Activated CD4-positive, CD25-positive, alpha-beta regulatory T cell treated with anti-CD3 and anti-CD28 coated beads, Interleukin-2, amount 50 U/mL, for 72 hours (primary cell): ENCODE measurements around the gene SMDT1.

Experiments used
- DNase-seq: peaks from one replicate; pipeline ENCODE4 v3.0.0; 2021

Gene SMDT1, protein sequence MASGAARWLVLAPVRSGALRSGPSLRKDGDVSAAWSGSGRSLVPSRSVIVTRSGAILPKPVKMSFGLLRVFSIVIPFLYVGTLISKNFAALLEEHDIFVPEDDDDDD

DNA sequence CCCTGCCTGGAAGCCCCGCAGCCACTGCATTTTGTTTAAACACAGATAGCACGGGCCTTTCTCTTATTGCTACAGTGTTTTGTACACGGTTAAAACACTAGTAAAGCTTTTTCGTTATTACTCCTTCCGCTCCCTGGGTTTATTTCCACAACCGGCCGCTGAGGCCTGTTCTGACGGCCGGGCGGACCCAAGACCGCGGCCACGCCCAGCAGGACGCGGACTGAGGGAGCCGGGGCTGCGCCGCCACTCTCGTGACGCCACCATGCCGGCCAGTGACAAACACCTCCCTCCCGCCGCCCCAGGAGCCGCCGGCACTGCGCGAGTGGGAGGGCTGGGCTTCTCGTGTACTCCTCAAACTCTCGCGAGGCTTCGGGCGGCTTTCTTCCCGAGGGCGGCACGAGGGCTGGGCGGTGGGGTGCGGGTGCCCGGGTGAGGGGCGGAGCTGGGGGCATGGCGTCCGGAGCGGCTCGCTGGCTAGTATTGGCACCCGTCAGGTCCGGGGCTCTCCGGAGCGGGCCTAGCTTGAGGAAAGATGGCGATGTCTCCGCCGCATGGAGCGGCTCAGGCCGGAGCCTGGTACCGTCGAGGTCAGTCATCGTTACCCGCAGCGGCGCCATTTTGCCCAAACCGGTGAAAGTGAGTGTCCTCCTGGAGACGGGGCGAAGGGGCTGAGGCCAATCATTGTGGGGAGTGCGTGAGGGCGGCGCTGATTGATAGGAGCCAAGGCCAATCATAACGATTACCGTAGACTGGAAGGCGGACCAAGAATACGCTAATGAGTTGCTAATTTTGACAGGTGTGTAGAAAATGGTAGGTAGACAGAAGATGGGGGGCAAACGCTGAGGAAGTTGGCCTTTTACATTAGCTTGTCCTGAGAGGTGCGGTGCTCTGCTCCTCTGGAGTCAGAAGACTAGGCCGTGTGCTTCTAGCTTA lies at the start of gene SMDT1:
SMDT1 (plus strand) TSS at position 382 of the 933 bp plus-strand sequence; CDS start at position 451, 69 bp downstream.
- DNase-seq = peak; percentile 98

DNA sequence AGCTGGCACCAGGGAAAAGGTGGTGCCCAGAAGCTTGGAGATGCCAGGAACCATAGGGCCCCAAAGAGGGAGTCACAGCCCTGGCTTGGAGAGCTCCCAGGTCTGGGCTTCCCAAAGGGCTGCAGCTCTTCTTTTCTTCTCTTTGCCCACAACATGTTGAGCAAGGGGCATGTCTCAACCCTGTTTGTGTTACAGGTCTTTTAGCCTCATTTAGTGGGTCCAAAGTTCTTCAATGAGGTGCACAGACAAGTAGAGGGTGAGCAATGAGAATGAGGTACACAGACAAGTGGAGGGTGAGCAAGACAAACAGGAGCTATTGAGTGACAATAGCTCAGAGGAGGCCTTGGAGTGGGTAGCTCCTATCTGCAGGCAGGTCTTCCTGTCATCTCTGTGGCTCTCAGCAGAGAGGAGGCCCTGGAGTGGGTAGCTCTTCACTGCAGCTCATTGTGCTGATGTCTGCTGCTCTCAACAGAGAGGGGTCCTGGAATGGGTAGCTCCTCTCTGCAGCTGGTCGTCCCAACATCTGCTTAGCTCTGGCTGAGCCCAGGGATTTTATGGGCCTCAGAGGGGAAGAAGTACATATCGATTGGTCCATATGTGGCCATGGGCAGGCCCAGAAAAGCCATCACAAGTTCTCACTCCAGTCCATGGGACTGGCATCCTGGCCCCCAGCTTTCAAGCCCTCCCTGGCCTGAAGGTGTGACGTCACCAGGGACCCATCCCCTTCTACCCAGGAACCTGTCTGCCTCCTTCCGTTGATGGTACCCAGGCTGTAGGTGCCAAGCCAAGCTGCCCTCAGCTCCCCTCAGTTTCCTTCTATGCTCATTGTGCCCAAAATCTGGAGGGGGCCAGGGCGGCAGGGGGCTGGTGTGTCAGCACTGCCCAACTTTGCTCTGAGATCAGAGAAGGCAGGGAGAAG lies 46.0 kb upstream of the SMDT1 start:
- DNase-seq = no peak

DNA sequence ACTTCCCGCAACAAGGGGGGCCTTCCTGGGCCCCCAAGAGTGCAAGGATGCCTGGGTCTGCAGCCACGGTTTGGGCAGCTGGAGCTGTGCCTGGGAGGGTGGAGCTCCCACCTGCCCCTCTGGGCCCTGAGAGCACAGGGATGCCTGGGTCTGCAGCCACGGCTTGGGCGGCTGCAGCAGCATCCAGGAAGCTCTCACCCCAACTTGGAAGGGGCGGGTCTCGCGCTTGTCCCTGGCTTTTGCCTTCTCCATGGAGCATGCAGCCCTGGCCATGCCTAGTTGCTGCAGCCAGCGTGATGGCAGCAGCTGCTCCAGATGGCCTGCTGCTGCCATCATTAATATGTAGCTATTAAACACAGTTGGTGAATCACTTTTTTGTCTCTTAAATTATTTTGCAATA lies 44.2 kb upstream of the SMDT1 start:
- no peak for DNase-seq

DNA sequence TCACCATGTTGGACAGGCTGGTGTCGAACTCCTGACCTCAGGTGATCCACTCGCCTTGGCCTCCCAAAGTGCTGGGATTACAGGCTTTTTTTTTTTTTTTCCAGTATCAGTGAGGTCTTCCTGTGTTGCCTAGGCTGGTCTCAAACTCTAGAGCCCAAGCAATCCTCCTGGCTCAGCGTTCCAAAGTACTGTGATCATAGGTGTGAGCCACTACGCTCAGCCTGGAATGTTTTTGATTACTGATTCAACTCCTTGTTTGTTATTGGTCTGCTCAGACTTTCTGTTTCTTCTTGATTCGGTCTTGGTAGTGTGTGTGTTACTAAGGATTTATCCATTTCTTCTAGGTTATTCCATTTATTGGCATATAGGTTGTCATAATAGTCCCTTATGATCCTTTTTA lies 40.2 kb upstream of the SMDT1 start:
- DNase-seq = no peak

DNA sequence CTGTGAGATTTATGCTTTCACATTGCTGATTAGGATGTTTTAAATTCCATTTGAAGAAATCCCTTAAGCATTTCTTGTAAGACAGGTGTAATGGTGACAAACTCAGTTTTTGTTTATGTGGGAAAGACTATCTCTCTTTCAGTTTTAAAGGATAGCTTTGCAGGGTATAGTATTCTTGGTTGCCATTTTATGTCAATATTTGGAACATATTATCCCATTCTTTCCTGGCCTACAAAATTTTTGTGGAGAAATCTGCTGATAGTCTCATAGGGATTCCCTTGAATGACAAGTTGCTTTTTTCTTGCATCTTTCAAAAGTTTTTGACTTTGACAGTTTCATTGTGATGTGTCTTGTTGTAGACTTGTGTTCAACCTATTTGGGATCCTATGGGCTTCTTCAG lies 37.7 kb upstream of the SMDT1 start:
- DNase-seq = no peak

DNA sequence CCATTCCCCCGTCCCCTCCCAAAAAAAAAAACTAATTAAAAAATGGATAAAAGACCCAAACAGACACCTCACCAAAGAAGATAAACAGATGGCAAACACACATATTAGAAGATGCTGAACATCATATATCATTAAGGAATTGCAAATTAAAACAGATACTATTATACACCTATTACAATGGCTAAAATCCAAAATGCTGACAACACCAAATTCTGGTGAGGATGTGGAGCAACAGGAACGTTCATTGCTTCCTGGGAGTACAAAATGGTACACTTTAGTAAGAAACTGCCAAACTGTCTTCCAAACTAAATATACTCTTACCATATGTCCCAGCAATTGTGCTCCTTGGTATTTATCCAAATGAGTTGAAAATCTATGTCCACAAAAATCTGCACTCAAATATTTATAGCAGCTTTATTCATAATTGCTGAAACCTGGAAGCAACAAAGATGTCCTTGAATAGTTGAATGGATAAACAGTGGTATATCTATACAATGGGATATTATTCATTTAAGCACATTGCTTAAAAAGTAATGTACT lies 28.8 kb upstream of the SMDT1 start:
- DNase-seq = no peak

DNA sequence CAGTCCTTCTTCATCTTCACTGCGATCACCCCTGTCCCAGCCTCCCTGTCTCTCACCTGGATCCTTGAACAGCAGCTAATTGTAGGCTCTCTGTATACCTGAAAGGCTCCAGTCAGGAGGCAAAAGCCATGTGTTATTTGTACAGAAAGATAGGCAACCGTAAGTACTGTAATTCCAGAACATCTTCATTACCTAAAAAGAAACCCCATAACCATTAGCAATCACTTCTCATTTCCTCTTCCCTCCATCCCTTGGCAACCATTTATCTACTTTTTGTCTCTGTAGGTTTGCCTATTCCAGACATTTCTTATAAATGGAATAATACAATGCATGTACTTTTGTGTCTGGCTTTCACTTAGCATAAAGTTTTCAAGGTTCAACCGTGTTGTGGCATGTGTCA lies 26.7 kb upstream of the SMDT1 start:
- DNase-seq = no peak

DNA sequence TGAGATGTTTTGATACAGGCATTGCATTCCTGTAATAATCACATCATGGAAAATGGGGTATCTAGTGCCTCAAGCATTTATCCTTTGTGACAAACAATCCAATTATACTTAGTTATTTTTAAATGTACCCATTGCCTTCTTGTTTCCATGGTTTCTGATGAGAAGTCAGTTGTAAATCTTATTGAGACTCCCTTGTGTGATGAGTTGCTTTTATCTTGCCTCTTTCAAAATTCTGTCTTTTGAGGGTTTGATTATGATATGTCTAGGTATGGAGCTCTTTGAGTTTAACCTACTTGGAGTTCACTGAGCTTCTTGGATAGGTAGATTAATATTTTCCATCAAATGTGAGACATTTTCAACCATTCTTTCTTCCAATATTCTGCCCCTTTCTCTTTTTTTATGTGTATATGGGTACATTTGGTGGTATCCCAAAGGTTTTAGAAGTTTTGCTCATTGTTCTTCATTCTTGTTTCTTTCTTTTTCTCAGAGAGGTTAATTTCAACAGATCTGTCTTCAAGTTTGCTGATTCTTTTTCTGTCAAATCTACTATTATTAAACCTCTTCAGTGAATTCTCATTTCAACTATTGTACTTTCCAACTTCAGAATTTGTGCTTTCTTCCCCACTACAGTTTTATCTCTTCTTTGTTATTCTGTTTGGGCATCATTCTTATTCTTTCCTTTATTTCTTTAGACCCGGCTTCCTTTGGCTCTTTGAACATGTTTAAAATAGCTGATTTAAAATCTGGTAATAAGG lies 22.6 kb upstream of the SMDT1 start:
- DNase-seq = no peak

DNA sequence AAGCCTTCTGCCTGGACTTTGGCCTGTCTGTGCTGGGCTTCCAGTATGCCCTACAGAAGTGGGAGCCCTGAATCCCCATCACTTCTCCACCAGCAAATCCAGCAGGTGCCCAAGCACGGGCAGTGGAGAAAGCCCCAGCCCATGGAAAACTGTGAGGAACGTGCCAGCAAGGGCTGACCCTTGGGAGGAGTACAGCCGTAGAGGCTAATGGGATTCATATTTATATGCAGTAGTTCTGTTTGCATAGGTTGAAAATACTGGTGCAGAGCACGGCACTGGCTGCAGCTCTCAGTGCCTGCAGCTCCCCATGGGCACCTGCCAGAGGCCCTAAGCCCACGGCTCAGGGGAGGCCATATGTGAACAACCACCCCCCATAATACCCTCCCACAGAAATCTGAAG lies 19.0 kb upstream of the SMDT1 start:
- DNase-seq = no peak

DNA sequence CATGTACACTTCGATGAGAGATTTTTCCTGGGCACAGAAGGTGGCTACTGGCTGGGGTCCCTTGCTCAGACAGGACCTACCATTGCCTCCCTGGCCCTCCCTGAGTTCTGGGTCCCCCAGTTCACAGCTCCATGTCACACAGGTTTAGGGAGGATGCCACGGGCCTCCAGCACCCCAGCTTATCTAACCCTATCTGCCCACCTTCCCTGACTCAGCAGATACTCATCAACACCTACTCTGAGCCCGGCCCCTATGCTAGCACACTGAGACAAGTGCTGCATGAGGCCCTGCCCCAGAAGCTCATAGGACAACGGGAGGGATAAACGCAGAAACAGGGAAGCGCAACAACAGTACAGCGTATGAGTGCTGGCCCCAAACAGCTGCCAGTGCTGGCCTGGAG lies 18.5 kb upstream of the SMDT1 start:
- DNase-seq = no peak

DNA sequence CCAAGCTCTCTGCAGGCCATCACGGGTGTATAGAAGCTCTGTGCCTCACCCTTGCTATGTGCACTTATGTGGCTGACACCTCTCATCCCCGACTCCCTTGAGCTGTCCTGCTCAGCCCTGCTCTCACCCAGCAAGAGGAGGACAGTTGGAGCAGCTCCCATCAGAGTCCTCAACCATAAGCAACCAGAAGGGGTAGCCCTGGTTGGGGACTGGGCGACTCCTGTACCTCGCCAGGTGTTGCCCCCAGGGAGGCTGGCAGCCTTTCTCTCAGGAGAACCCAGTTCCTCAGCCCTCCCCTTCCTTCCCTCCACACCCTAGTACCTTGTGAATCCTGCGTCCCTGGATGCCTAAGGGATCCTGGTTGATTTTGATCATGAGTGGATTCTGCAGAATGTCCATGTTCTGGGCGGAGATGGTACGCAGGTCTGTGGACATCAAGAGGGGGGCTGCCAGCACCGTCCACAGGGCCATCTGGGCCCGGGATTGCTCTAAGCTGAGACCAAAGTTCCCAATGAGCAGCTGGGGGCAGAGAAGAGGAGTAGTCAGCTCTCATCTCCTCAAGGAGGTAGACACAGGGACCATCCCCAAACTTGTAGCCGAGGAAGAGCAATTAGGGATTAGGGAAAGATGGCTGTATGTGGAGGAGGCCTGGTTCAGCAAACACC lies 16.9 kb upstream of the SMDT1 start:
- DNase-seq = no peak

DNA sequence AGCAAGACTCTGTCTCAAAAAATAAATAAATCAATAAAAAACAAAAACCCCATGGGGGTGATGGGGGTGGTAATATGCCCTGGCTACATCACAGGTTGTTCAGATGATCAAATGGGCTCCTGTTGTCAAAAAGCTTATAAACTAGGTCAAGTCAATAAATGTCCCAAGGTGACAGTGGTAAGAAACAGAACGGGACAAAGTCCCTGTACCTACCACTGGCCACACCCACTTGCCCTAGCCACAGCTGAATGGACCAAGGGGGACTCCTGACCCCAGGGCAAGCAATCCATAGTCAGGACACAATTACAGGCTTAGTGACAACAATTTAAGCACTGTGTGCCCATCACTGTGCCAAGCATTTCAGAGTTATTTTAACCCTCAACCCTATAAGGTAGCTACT lies 14.9 kb upstream of the SMDT1 start:
- no peak for DNase-seq

DNA sequence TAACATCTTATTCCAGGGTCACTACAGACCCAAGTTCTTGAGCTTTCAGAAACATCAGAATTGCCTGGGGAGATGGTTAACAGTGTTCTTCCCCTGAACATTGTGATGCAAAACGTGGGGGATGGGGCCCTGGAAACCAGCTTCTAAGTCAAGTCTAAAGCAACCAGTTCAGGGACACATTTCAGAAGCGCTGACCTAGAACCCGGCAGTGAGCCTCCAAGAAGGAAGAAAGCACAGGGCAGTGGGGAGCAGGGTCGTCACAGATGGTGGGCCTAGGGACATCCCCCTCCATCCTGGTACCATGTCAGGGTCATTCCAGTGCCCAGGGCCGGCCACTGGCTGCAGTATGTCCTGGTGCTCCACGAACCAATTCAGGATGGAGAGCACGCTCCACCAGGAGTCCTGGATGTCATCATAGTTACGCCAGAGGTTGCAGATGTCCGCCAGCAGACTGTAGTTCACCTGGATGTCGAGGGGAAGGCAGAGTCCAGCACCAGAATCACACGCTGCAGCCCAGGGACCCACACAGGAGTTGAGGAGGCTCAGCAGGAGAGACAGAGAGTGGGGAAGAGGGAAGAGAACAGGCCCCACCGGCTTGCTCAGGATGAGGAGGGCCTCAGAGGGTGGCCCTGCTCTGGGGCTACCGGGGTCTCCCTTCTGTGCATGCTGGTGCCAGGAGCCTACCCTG lies 13.9 kb upstream of the SMDT1 start:
- no peak for DNase-seq

DNA sequence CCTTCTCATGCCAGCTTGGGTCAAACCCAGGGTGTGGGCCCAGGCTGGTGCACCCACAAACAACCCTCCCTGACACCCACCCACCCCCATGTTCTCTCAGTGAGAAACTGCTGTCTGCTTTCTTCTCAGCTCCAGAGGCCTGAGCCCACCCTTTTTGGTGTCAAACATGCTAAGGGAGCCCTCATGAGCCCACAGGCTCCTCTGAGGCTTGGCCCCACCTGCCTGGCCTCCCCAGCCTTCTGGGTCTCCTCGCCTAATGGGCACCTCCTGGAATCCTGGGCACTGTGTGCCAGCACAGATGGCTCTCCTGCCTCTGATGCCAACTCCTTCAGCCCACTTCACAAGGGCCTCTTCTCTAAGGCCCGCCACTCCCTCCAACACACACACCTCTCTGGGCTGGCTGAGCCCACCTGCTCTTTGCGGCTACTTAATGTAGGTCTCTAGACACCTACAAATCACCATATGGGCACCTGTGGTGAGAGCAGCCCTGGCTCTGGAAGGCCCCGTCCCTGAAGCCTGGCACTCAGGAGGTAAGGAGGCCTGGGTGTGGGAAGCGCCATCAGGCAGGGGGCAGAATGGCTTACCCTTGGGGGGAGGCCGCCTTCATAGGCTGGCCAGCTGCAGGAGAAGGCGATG lies 13.3 kb upstream of the SMDT1 start:
- no peak for DNase-seq

DNA sequence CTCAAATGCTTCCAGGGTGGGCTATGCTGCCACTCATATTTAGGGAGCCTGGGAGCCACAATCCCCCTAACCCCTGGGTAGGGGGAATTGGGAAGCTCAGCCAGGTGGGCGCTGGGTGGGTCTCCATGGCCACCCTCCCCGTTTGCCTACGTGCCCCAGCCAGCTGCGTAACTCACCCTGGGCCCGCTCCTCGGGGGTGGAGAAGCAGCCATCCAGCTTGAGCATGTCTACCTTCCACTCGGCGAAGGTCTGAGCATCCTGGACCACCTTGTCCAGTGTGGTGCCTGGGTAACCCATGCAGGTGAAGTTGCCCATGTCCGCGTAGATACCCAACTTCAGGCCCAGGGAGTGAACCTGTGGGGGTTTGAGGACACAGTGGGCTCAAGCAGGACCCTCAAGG lies 12.6 kb upstream of the SMDT1 start:
- DNase-seq = no peak

DNA sequence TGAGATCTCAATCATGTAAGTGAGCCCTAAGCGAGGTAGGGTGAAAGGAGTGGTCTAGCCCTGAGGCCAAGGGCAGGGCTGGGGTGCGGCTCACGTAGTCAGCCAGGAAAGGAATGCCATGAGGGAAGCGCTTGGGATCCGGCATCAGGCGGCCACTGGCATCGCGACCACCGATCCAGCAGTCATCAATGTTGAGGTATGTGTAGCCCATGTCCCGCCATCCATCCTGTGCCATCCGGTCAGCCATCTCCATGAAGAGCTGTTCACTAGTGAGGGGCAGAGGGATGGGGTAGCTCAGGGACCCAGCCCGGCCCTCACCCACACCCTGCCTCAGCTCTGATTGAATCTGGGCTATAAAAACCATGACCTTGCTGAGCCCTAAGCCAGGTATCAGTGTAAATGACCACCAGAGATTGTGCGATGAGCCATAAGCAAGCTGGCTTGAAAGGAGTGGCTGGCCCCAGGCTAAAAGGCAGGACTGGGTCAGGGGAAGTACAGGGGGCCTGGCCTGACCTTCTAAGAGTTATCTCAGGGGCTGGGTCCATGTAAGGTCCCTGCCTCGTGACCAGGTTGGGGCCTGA lies 11.7 kb upstream of the SMDT1 start:
- no peak for DNase-seq

DNA sequence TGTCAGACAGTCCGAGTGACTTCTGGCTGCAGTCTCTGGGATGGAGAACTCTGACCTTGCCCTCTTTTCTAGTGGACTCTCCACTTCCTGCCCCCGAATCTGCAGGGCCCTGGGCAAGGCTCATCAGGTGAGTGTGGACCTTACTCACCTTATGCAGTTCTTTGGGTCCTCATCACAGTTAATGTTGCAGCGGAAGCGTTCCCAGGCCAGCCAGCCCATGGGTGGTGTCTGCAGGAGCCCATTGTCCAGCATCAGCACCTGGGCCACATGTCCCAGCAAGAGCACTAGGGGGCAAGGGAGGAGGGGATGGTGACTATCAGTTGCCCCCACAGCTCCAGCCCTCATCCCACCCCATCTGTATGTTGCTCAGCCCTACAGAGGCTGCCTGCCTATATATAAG lies 11.2 kb upstream of the SMDT1 start:
- no peak for DNase-seq

DNA sequence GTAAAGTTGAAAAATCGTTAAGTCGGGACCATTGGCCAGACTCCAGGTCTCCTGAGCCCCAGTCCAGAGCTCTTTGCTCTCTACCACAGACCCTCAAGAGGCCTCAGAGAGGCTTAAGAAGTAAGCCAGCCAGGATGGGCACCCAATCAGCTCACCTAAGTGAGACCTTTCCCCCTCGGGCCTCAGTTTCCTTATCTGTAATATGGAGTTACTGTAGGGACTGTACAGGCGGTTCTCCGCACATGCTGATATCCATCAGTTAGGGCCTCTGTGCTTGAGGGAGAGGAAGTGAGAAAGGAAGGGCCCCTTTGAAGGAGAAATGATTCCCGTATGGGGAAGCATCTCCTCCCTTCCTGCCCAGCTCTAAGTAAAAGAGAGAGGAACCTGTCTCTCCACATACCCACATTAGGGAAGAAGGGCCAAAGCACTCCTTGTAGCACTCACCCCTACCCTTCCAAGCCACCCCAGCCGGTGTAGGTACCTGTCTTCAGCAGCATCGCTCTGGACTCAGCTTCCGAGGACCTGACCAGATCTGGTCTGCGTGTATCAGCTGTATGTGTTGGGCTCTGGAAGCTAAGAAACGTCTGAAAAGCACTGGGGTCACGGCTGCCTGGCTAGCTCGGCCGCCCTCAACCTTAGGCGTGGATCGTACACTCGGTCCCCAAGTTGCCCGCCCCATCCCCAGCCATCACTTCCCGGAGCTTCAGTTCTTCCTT lies 9.5 kb upstream of the SMDT1 start:
- no peak for DNase-seq

DNA sequence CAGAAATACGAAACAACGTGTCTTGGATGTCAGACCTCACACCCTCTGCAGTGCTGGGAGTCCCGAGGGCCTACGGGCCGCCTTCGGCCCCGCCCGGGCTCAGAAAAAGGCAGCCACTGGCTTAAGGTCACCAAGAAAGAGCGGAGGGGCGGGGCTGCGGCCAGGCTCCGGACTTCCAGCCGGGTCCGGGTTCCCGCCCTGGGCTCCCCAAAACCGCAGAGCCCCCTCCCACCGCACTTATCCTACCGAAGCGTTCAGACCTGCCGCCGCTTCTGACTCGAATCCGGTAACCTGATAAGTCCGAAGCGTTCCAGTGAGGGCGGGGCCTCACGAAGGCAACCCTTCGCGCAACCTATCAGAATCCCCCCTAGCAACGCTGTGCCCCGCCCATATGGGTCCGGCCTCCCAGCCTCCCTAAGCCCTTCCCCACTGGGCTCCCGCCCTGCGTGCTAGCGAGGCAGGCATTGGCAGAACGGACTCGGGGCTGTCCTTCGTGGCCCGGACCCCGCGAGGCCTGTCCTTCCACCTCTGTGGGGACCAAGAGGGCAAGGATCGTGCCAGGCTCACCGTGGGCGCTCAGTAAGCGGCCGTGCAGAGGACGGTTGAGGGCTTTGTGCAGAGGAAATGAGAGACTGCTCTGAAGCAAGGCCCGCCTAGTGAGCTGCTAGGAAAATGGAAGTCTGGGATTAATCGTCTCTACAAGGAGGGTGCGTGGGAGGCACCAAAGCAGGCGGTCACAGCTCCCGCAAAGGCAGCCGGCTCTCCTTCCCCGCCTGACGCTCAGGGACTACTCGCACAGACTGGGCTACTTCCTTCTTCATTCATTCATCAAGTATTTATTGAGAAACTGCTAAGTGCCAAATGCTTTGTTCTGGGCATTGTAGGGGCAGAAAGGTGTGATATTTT lies 8.7 kb upstream of the SMDT1 start, which contains the start of gene NAGA:
NAGA (minus strand) TSS at position 296 of the 906 bp plus-strand sequence. CDS start 515 bp downstream, outside the sequence.
- DNase-seq = peak; percentile 93
